Fibroblast of lung (primary cell): ENCODE measurements around the gene PHF24.

Experiments
- EZH2 ChIP-seq: IDR thresholded peaks from 2 replicates; pipeline ENCODE4 v1.5.1; 2012; ENCODE audit warnings: low read length, control low read depth, mild to moderate bottlenecking; ENCODE audit errors: missing control alignments
- TF ChIP-seq, protein P1 (sequence below), 2 donors: IDR thresholded peaks in 1 of 2; conservative IDR thresholded peaks in 1 of 2; 1 replicate in 1 of 2; 2 replicates in 1 of 2; pipeline ENCODE4 v1.5.1; 2011 to 2012; ENCODE audit warnings: low read length in 2 of 2, control low read depth in 1 of 2, inconsistent platforms in 1 of 2, low read depth in 1 of 2, mild to moderate bottlenecking in 1 of 2

DNA sequence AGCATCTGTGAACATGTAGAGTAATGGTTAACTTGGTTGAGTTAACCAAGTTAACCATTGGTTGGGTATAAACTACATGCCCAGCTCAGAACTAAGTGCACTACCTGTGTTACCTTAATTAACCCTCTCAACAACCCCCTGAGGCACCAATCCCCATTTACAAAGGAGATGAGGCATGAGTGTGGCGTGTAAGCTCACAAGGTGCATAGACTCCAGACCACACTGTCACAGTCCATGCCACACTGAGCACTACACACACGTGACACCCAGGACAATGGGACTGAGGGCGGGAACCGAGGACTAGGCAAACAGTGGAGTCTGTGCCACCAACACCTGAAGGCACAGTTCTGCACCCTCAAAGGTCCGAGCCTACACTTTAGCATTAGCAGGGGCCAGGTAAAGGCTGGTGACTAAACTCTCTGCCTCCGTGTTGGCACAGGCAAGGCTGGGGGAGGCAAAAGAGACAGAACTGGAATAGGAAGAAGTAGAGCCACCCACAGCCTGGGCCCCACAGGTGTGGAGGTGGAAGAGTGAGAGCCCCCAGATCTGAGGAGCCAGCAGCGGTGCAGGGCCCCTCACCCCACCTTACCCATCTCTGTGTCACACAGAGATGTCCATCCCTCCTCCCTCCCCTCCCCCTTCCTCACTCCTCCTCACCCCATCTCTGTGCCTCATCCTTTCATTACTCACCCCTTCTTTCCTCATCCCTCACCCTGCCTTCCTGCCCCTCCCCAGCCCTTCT, 29.2 kb downstream of the PHF24 start:
- TF ChIP-seq, protein P1, sequence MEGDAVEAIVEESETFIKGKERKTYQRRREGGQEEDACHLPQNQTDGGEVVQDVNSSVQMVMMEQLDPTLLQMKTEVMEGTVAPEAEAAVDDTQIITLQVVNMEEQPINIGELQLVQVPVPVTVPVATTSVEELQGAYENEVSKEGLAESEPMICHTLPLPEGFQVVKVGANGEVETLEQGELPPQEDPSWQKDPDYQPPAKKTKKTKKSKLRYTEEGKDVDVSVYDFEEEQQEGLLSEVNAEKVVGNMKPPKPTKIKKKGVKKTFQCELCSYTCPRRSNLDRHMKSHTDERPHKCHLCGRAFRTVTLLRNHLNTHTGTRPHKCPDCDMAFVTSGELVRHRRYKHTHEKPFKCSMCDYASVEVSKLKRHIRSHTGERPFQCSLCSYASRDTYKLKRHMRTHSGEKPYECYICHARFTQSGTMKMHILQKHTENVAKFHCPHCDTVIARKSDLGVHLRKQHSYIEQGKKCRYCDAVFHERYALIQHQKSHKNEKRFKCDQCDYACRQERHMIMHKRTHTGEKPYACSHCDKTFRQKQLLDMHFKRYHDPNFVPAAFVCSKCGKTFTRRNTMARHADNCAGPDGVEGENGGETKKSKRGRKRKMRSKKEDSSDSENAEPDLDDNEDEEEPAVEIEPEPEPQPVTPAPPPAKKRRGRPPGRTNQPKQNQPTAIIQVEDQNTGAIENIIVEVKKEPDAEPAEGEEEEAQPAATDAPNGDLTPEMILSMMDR (conservative IDR thresholded peaks at IDR 0.05 in 1 of 2, IDR thresholded peaks at IDR 0.05 in 1 of 2; ENCODE audit: low read depth in 1 of 2, low read length in 2 of 2), result no peak
- no peak for TF ChIP-seq EZH2
